GM18873 (cell line): ENCODE results near the gene RPL35.

Experiments used
- ATAC-seq: cut with Tn5 transposase; IDR thresholded peaks from one replicate; pipeline ENCODE4 v1.9.1; 2021; ENCODE audit warnings: mild to moderate bottlenecking, moderate library complexity, moderate number of reproducible peaks; ENCODE audit not compliant: unreplicated experiment, low FRiP score

The RPL35 gene

DNA sequence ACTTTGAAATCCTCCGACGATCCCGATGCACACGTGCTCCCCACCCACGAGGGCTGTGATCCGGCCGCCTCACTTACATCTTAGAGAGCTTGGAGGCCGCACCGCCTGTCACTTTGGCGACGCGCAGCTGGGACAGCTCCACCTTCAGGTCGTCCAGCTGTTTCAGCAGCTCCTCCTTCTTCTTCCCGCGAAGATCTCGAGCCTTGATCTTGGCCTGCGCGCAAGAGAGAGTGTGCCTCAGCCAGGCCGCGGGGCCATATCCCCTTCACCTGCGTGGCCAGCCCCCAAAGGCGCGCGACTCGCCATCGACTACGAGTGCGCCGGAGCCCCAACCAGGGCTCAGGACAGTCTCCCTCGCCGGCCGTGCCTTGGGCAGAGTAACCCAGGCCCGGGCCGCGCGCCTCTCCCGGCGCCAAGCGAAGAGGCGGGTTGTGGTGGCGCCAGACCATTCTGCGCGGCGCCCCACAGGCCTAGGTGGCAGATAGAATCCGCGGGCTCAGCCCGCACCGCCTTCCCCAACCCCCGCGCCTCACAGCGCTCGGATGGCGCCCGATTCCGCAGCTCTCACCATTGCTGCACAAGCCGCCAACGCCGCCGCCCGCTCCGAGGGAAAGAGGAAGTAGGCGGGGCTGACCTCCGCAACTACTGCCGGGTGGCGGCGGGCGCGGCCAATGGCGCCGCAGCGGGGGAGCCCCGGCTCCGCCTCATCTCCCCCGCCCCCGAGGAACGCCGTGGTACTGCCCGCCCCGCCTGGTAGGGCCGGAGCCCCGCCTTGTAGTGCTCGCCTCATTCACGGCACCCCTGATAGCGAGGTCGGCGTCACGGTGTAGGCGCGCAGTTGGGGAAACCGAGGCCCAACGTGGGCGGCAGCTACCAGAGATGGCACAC, at the start of gene RPL35, which contains the start of gene ARPC5L:
RPL35 (minus strand) TSS at position 616 of the 888 bp plus-strand sequence; CDS start at position 571, 45 bp downstream.
ARPC5L (plus strand) TSS at position 789 of the 888 bp plus-strand sequence. CDS start 7,161 bp downstream, outside the sequence.
- ATAC-seq, result peak; percentile 80

DNA sequence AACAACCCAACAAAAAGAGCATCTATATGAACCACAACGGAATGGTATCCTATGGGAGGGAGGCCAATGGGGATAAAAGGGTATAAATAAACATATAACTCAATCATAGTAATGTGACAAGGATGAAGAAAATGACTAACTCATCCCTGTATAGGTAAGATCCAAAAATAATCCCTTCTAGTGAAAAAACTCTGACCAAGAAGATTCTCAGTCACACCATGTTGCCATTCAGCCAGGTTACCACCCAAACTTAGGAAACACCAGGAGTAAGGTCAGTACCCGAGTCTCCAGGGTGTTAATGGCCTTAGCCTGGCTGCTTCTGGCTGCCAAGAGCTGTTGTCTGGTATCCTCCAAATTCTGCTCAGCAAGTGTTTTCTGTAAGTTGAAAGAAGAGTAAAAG, 46.3 kb upstream of the RPL35 start:
- ATAC-seq, result no peak

DNA sequence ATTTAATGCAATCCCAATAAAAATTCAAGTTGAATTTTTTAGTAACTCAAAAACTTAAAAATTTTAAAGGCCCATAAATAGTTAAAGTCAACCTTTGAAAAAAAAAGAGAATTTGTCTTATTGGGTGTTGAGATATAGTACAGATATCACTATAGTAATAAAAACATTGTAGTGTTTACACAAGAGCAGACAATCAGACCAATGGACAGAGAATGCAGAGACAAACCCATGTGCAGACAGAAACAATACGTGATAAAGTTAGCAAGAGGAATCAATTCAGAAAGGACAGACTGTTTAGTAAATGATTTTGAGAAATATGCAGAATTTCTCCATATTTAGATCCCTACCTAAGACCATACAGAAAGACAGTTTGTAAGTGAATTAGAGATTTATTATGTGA, 45.2 kb upstream of the RPL35 start:
- no peak for ATAC-seq

DNA sequence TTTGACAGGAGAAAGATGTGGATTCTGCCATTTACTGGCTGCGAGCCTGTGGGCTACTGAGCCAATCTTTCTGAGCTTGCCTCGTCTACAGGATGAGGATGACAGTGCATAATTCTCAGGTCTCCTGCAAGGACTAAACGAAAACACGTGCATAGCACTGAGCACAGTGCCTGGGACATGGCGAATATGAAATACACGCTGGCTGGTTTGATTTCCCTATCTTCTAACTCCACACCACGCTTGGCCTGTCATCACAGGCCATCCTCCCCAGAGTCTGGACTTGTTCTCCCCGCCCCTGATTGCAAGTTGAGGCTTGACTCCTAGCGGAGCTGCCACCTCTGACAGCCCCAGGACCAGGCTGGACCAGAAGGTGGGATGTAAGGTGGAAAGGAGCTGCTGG, 38.1 kb upstream of the RPL35 start:
- no peak for ATAC-seq

DNA sequence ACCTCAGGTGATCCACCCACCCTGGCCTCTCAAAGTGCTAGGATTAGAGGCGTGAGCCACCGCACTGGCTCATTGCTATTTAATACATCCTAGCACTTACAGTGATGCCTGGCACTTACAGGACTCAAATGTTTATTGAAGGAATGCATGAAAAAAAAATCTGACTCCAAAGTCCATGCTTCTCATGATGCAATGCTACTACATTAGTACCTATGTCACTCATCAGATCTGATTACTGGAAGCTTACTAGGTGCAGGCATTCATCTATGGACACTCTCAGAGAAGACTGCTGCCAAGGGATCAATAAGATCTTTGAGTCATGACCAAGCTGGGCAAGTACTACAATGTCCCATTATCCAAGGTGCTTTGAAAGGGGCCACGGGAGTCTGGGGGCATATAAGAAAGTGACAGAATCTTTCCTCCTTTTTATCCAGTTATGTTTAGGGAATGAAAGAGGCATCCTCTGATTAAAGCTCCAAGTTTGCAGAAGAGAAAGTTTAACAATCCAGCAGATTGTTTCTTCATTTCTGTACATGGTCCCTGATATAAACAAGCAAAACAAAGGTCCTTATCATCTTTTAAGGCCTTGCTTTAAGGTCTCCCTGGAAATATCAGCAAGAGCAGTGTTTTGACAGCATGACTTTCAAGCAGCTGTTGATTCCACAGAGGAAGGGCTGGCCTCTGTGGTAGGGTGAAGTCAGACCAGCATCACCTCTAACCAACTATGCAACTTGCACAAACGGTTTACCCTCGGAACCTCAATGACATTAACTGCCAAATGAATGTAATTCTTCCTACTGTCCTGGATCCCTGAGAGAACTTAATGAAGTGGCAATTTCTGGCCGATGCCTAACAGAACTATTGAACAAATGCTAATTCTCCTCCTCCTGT, 36.1 kb upstream of the RPL35 start:
- ATAC-seq, result no peak

DNA sequence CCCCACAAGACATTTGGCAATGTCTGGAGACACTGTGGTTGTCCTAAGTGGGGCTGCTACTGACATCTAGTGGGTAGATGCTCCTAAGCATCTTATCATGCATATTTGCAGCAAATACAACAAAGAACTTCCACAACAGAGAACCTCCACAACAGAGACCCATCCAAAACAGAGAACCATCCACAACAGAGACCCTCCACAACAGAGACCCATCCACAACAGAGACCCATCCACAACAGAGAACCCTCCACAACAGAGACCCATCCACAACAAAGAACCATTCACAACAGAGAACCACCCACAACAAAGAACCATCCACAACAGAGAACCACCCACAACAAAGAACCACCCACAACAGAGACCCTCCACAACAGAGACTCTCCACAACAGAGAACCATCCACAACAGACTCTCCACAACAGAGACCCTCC, 33.0 kb upstream of the RPL35 start:
- no peak for ATAC-seq

- no peak for ATAC-seq
Measured at GRCh38 chr9:124894035-124894740, 32.4 kb upstream of the RPL35 start.

- no peak for ATAC-seq
Measured at GRCh38 chr9:124890179-124890578, 28.4 kb upstream of the RPL35 start.

GRCh38 chr9:124889006-124889405, 27.2 kb upstream of the RPL35 start:
- no peak for ATAC-seq

- no peak for ATAC-seq
Measured at GRCh38 chr9:124887832-124888231, 26.1 kb upstream of the RPL35 start.

DNA sequence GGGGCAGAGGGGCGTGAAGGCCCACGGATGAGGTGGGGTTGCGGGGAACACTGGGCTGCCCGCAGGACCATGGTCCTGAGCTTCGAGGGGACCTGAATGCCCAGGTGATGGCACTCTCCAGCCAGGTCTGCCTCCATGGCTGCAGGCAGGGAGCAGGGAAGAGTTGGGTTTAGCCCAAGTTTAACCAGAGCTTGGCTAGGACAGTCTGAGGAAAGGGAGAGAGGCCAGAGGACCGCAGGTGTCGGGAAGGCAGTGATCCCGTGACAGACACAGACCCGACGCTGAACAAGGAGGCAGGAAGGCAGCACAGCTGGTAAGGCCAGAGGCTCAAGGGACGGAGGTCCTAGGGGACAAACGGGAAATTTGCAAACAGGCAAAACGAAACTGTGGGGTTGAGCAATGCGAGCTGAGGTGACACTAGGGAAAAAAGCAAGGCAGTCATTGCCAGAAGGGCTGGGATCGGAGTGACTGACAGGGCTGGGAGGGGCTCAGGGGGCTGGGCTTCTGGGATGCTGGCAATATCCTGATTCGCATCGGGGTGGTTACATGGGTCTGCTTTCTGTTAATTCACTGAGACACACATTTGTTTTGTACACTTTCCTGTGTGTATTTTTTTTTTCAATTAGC, 25.2 kb upstream of the RPL35 start:
- ATAC-seq, result no peak

DNA sequence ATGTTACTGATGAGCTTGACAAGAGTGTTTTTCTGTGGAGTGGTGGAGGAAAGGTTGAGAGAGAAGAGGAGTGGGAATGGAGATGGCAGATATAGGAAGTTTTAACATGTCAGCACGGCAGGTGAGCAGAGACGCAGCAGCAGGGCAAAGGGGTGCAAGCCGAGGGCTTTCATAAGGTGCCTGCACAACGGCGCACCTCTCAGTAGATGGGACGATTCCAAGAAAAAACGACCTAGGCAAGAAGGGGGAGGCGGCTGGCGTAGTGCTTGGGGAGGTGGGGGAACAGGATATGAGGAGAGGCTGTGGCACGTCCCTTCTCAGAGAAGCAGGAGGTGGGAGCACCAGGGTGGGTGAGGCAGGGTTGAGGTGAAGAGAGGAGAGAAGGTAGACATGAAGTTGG, 24.7 kb upstream of the RPL35 start:
- ATAC-seq, result no peak

DNA sequence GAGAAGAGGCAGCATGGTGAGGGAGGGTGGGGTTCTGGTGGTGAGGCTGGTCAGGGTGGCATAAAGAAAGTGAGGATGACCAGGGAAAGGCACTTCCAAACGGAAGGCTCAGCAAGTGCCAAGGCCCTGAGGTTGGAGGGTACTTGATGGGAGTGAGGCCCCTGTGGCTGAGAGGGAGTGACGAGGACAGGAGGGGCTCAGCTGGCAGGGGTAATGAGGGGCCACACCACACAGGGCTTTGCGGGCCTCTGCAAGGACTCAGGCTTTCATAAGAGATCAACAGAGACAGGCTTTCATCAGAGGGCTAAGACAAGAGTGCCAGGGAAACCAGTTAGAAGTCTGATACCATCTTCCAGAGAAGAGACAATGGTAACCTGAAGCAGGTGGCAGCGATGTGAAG, 23.8 kb upstream of the RPL35 start:
- ATAC-seq, result no peak

GRCh38 chr9:124884376-124884775, 22.6 kb upstream of the RPL35 start:
- no peak for ATAC-seq

DNA sequence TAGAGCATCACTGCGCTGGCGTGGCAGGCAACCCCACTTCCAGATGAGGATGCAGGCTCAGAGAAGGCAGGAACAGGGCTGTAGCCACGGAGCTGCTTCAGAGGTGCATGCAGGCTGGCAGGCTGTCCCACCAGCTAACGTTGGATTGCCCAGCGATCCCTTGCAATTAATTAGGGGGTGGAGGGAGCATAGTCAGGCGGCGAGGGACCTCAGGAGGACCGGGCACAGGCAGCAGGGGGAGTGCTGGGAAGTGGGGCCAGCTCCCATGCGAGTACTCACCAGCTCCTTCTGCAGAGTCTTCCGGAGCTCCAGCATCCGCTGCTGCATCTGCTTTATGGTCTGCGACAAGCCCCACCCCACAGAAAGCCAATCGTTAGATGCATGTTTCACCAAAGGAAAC, 20.5 kb upstream of the RPL35 start:
- no peak for ATAC-seq

DNA sequence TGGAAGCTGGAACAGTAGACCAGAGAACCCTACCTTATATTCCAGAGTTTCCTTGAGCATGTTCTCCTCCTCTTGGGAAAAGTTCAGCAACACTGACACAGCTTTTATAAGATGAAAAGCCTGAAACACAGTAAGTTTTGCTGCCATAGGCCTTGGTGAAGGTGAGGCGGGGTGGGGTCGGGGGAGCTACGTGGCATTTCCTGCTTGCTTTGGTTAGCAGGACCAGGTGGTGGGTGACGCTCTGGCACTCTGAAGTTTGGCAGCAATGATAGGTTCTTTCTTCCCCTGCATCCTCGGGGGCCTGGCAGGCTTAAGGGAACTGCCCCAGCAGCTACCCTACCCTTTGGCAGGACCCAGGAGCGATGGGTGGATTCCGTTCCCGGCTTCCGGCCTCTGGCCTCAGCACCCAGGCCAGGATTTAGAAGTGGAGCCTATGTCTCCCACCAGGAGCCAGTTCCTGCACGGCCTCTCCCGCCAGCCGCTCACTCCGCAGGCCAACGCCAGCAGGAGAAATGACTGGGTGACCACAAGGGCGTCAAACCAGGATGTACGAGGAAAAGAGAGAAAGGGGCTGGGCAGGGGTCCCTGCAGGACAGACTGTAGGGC, 19.5 kb upstream of the RPL35 start:
- ATAC-seq, result no peak

- ATAC-seq, result no peak
Measured at GRCh38 chr9:124880501-124880900, 18.7 kb upstream of the RPL35 start.

DNA sequence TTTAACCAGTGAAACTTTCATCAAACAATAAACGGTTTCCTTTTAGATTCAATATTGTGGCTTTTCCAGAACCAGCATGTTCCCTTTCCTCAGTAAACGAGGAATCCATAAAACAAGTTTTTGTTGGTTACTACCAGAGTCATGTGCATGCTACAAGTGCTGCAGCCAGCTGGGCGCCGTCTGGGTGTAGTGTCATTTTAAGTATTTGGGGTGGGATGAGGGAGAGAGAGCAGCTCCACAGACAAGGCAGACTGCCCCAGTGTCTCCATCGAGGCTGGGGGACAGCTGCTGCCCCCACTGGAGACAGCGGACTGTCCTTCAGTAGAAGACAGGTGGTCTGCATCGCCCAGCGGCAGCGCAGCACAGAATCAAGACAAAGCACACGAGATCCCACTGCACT, 17.5 kb upstream of the RPL35 start:
- no peak for ATAC-seq

DNA sequence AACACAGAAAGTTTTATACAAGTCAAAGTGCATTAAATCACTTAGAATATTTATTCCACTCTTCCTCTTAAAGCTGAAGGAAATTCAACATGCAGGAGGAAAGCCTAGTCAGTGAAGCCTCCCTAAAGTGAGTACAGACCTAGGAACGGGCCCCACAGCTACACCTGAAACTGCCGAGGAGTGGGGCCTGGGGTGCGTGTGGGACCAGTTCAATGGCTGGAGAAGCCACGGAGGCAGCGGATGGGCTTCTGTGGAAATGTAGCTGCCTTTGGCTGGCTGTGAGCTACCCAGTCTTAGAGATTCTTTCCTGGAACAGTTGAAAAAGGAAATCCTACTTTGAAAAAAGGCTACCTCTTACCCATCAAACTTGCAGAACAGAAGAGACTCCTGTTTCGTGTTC, 16.8 kb upstream of the RPL35 start:
- ATAC-seq, result no peak

DNA sequence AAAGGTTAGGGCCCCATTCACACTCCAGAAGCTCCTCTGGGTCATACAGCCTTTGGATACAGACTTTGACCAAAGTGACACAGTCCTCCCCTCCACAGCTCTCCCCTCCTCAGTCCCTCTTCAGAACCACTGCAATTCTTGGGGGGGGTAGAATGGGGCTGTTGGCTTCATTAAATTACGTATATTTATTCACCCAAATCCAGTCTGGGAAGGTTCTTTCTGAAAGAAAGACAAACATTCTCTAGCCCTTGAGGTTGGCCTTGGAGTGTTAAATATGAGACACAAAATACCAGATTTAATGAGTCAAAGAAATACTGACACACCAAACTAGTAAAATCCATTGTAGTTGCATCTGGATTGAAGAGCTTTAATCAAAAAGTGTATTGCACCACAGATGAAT, 16.3 kb upstream of the RPL35 start:
- ATAC-seq, result no peak
